HCT116 (cell line): ENCODE measurements around the gene LRRC75A. TPM values are rescaled to one million over a fixed set of nuclear protein-coding genes. Genes with fewer than 3 reads are reported as not detected.

ENCODE experiments used
- ATAC-seq: fragments of 200-7000 bp; cut with Tn5 transposase; 2 replicates; pipeline ENCODE4 v1.9.1; 2020; ENCODE audit warnings: mild to moderate bottlenecking, moderate library complexity
- BruUV-seq: library from RNA; stranded (reverse); fragments of 400-500 nt; replicated peaks from 2 replicates; lab custom pipeline; 2021; lab: Mats Ljungman, UMichigan
- CTCF ChIA-PET: fragments of 300-600 bp; sonication (Branson Sonifier 250); formaldehyde crosslinking; loops from one replicate; lab custom pipeline; 2021; ENCODE audit warnings: antibody characterized with exemption; lab: Charles Lee
- POLR2A ChIA-PET: fragments of 300-600, 350-600 bp; sonication (Branson Sonifier 250); formaldehyde crosslinking; loops from one replicate; lab custom pipeline; 2021; ENCODE audit warnings: antibody characterized with exemption; lab: Charles Lee
- RAD21 ChIA-PET, 2 experiments: fragments of 300-600 bp; sonication (Branson Sonifier 250); formaldehyde crosslinking; loops; one replicate each; lab custom pipeline; 2023; ENCODE audit warnings: low total read pairs in 2 of 2; ENCODE audit not compliant: uncharacterized antibody in 2 of 2, unreplicated experiment in 2 of 2, low non-redundant PET in 1 of 2; lab: Charles Lee
- DNase-seq: peaks from one replicate; pipeline ENCODE4 v3.0.0-alpha.2; 2010; ENCODE audit warnings: low read depth, low spot score
- H2AFZ ChIP-seq: fragments of 200-600 bp; shearing (Covaris generic), sonication (generic); 2 replicates; pipeline ENCODE4 v1.6.1; 2017; ENCODE audit warnings: low read depth, mixed run types, mixed read lengths, antibody characterized with exemption, low read length; ENCODE audit not compliant: poor library complexity, severe bottlenecking
- H3K27ac ChIP-seq: 2 replicates; pipeline ENCODE4 v1.5.1; 2012; ENCODE audit warnings: low read depth, low read length
- H3K27me3 ChIP-seq: fragments of 200-600 bp; sonication (generic); 2 replicates; pipeline ENCODE4 v1.6.1; 2016; ENCODE audit warnings: mixed run types, low read length, mixed read lengths; ENCODE audit not compliant: insufficient read depth
- H3K36me3 ChIP-seq, 2 experiments: fragments of 200-500 bp in 1 of 2; fragments of 200-600 bp in 1 of 2; sonication (Bioruptor generic) in 1 of 2; sonication (generic) in 1 of 2; 2 replicates each; pipeline versions ENCODE4 v1.5.1 to v1.6.1; 2014 to 2016; ENCODE audit warnings: low read length in 2 of 2, inconsistent platforms in 1 of 2, mixed read lengths in 1 of 2, mixed run types in 1 of 2; ENCODE audit not compliant: insufficient read depth in 2 of 2, control insufficient read depth in 1 of 2
- H3K4me1 ChIP-seq, 2 experiments: fragments of 200-600 bp in 1 of 2; sonication (generic) in 1 of 2; 2 replicates each; pipeline versions ENCODE4 v1.5.1 to v1.6.1; 2012 to 2017; ENCODE audit warnings: low read length in 2 of 2, inconsistent platforms in 1 of 2, mild to moderate bottlenecking in 1 of 2, mixed read lengths in 1 of 2, mixed run types in 1 of 2, moderate library complexity in 1 of 2; ENCODE audit not compliant: insufficient read depth in 2 of 2, control insufficient read depth in 1 of 2
- H3K4me2 ChIP-seq: fragments of 200-600 bp; sonication (generic); 2 replicates; pipeline ENCODE4 v1.6.1; 2017; ENCODE audit warnings: mixed run types, low read length, mixed read lengths
- H3K4me3 ChIP-seq, 2 experiments: fragments of 200-600 bp in 1 of 2; sonication (generic) in 1 of 2; replicated peaks in 1 of 2; 2 replicates each; pipeline ENCODE4 v1.5.1; 2011 to 2016; ENCODE audit warnings: low read length in 2 of 2, control low read depth in 1 of 2, low read depth in 1 of 2, mild to moderate bottlenecking in 1 of 2, mixed read lengths in 1 of 2, mixed run types in 1 of 2
- H3K79me2 ChIP-seq: fragments of 200-600 bp; sonication (generic); 2 replicates; pipeline ENCODE4 v1.6.1; 2017; ENCODE audit warnings: mild to moderate bottlenecking, mixed run types, low read length, moderate library complexity, mixed read lengths; ENCODE audit not compliant: insufficient read depth
- H3K9ac ChIP-seq: fragments of 200-600 bp; sonication (generic); 2 replicates; pipeline ENCODE4 v1.6.1; 2016; ENCODE audit warnings: low read length, mixed read lengths
- H3K9me2 ChIP-seq: fragments of 200-600 bp; sonication (generic), shearing (Covaris generic); 2 replicates; pipeline ENCODE4 v1.6.1; 2017; ENCODE audit warnings: mixed run types, mild to moderate bottlenecking, moderate library complexity; ENCODE audit not compliant: insufficient read depth
- H3K9me3 ChIP-seq, 2 experiments: fragments of 200-500 bp in 1 of 2; fragments of 200-600 bp in 1 of 2; sonication (Bioruptor generic) in 1 of 2; sonication (generic) in 1 of 2; 2 replicates each; pipeline ENCODE4 v1.6.1; 2014 to 2017; ENCODE audit warnings: low read length in 2 of 2, mixed read lengths in 2 of 2, inconsistent platforms in 1 of 2, low read depth in 1 of 2, mild to moderate bottlenecking in 1 of 2, mixed run types in 1 of 2, moderate library complexity in 1 of 2; ENCODE audit not compliant: control insufficient read depth in 1 of 2, insufficient read depth in 1 of 2
- H4K20me1 ChIP-seq: fragments of 200-600 bp; sonication (generic), shearing (Covaris generic); 2 replicates; pipeline ENCODE4 v1.6.1; 2017; ENCODE audit warnings: mixed run types, mild to moderate bottlenecking, moderate library complexity; ENCODE audit not compliant: insufficient read depth
- CEBPB ChIP-seq: IDR thresholded peaks from 2 replicates; pipeline ENCODE4 v1.6.1; 2012; ENCODE audit warnings: low read depth
- EGR1 ChIP-seq: IDR thresholded peaks from 2 replicates; pipeline ENCODE4 v1.6.1; 2012; ENCODE audit warnings: low read depth
- EZH2 ChIP-seq: fragments of 200-600 bp; sonication (generic); IDR thresholded peaks from 2 replicates; pipeline ENCODE4 v1.6.1; 2017; ENCODE audit warnings: antibody characterized with exemption, mixed run types
- EZH2phosphoT487 ChIP-seq: fragments of 200-600 bp; IDR thresholded peaks from 2 replicates; pipeline ENCODE4 v1.6.1; 2018; ENCODE audit warnings: antibody characterized with exemption, borderline replicate concordance
- JUND ChIP-seq: IDR thresholded peaks from 2 replicates; pipeline ENCODE4 v1.6.1; 2012
- MAX ChIP-seq: IDR thresholded peaks from 2 replicates; pipeline ENCODE4 v1.6.1; 2012
- POLR2A ChIP-seq: IDR thresholded peaks from 2 replicates; pipeline ENCODE4 v1.7.0; 2011; ENCODE audit warnings: borderline replicate concordance; ENCODE audit not compliant: insufficient read depth, insufficient read length; ENCODE audit errors: extremely low read depth
- POLR2AphosphoS5 ChIP-seq: IDR thresholded peaks from 2 replicates; pipeline ENCODE4 v1.6.1; 2011; ENCODE audit warnings: mild to moderate bottlenecking, low read depth, low read length, moderate library complexity
- REST ChIP-seq: IDR thresholded peaks from 2 replicates; pipeline ENCODE4 v1.6.1; 2012; ENCODE audit warnings: low read depth
- SIN3A ChIP-seq: IDR thresholded peaks from 2 replicates; pipeline ENCODE4 v1.6.1; 2012; ENCODE audit warnings: low read depth
- SRF ChIP-seq: IDR thresholded peaks from 2 replicates; pipeline ENCODE4 v1.6.1; 2012; ENCODE audit warnings: low read depth
- YY1 ChIP-seq: IDR thresholded peaks from 2 replicates; pipeline ENCODE4 v1.6.1; 2011; ENCODE audit warnings: low read length, low read depth, moderate library complexity, mild to moderate bottlenecking; ENCODE audit not compliant: insufficient replicate concordance; ENCODE audit errors: extremely low read depth
- ZFX ChIP-seq: fragments of 450-650 bp; IDR thresholded peaks from 2 replicates; pipeline ENCODE4 v1.6.1; 2017
- ZNF274 ChIP-seq: fragments of 200-500 bp; sonication (Bioruptor generic); IDR thresholded peaks from 2 replicates; pipeline ENCODE4 v1.6.1; 2014; ENCODE audit warnings: mild to moderate bottlenecking, low read depth, low read length, inconsistent platforms
- intact Hi-C: fragments of 100-400 bp; cut with micrococcal nuclease; formaldehyde crosslinking; loops from 2 replicates; pipeline ENCODE4 v1.10.0; 2022
- total RNA-seq: library from RNA; stranded (reverse); gene quantifications from one replicate; pipeline ENCODE4 v1.2.1, GENCODE V29; 2021; ENCODE audit not compliant: unreplicated experiment

LRRC75A gene
- total RNA-seq, 1 experiment from 2014 or later, result 2.3 TPM

- RAD21 ChIA-PET, result no interaction called here
- Histone ChIP-seq H3K9me3 (0 out of 4 replicates have a peak, but pooled peaks cover 0 to 4% of the 10 kb centered on the region in 2 experiments), H3K36me3 (no peaks in the 10 kb centered on the region), H3K9me2 (no peaks in the 10 kb centered on the region), H3K4me2 (no peak overlapping the region), H3K27me3 (no peaks in the 10 kb centered on the region), H4K20me1 (no peaks in the 10 kb centered on the region), H2AFZ (peak overlapping the region; percentile 72), H3K4me1 (peaks cover 0 to 5% of the 10 kb centered on the region in 2 experiments; a peak in 1 of 4 replicates), H3K9ac (no peak overlapping the region), H3K27ac (no peak overlapping the region), H3K79me2 (no peaks in the 10 kb centered on the region), H3K4me3 (no peak overlapping the region)
- TF ChIP-seq SIN3A (no peak), SRF (no peak), EZH2phosphoT487 (no peak), JUND (no peak), ZNF274 (no peak), EZH2 (no peak), REST (no peak), POLR2A (no peak), POLR2AphosphoS5 (no peak), EGR1 (no peak), CEBPB (no peak), MAX (no peak), YY1 (no peak), ZFX (no peak)
- BruUV-seq, result no TSS peak
- CTCF ChIA-PET, result no interaction called here
- no peak for DNase-seq
- POLR2A ChIA-PET, result no interaction called here
- intact Hi-C loops, result no loop called here
- ATAC-seq, result no peak
These were observed 45.1 kb upstream of the LRRC75A start for GRCh38 chr17:16537130-16537458.
